SK-N-SH (cell line): ENCODE results near the gene KRTAP2-1. TPM values are rescaled to one million over a fixed set of nuclear protein-coding genes. Genes with fewer than 3 reads are reported as not detected.

Experiments used
- CTCF ChIA-PET: fragments of 300-600, 350-600 bp; formaldehyde crosslinking; extraction: SDS; loops from one replicate; lab custom pipeline; 2021; lab: Yijun Ruan, JAX
- POLR2A ChIA-PET: fragments of 350-600 bp; sonication (Branson Sonifier 250); formaldehyde crosslinking; extraction: SDS; loops from one replicate; lab custom pipeline; 2020; ENCODE audit warnings: antibody characterized with exemption, inconsistent platforms; lab: Yijun Ruan, JAX
- DNase-seq: peaks from one replicate; pipeline ENCODE4 v3.0.0; 2012
- H2AFZ ChIP-seq: fragments of 200-600 bp; sonication (generic); 2 replicates; pipeline ENCODE4 v1.8.1; 2016; ENCODE audit warnings: antibody characterized with exemption, mild to moderate bottlenecking, low read depth
- H3F3A ChIP-seq: fragments of 200-600 bp; sonication (generic); replicated peaks from 2 replicates; pipeline ENCODE3; 2016; ENCODE audit warnings: antibody characterized with exemption, mild to moderate bottlenecking; ENCODE audit not compliant: insufficient read depth
- H3K27ac ChIP-seq, 2 experiments: fragments of 200-500 bp in 1 of 2; fragments of 200-600 bp in 1 of 2; sonication (Bioruptor generic) in 1 of 2; sonication (generic), shearing (Covaris generic) in 1 of 2; 2 replicates each; pipeline versions ENCODE4 v1.5.1 to v1.6.1; 2014 to 2016; ENCODE audit warnings: low read depth in 2 of 2, inconsistent platforms in 1 of 2, low read length in 1 of 2, mild to moderate bottlenecking in 1 of 2, mixed read lengths in 1 of 2
- H3K27me3 ChIP-seq: fragments of 200-600 bp; sonication (generic), shearing (Covaris generic); 2 replicates; pipeline ENCODE4 v1.6.1; 2016; ENCODE audit warnings: mixed run types; ENCODE audit not compliant: insufficient read depth
- H3K36me3 ChIP-seq, 2 experiments: fragments of 200-500 bp in 1 of 2; fragments of 200-600 bp in 1 of 2; sonication (Bioruptor generic) in 1 of 2; sonication (generic) in 1 of 2; replicated peaks in 1 of 2; 2 replicates each; pipeline versions ENCODE3 to v1.5.1; 2014 to 2016; ENCODE audit warnings: low read length in 1 of 2, mild to moderate bottlenecking in 1 of 2; ENCODE audit not compliant: insufficient read depth in 2 of 2, control insufficient read depth in 1 of 2
- H3K4me1 ChIP-seq, 2 experiments: fragments of 200-500 bp in 1 of 2; fragments of 200-600 bp in 1 of 2; sonication (Bioruptor generic) in 1 of 2; sonication (generic), shearing (Covaris generic) in 1 of 2; 2 replicates each; pipeline versions ENCODE4 v1.5.1 to v1.6.1; 2014 to 2016; ENCODE audit warnings: low read depth in 1 of 2, low read length in 1 of 2, mixed run types in 1 of 2; ENCODE audit not compliant: insufficient read depth in 2 of 2, control insufficient read depth in 1 of 2
- H3K4me2 ChIP-seq: fragments of 200-600 bp; sonication (generic), shearing (Covaris generic); 2 replicates; pipeline ENCODE4 v1.6.1; 2017; ENCODE audit warnings: mixed run types
- H3K4me3 ChIP-seq, 2 experiments: fragments of 200-500 bp in 1 of 2; fragments of 200-600 bp in 1 of 2; sonication (Bioruptor generic) in 1 of 2; sonication (generic), shearing (Covaris generic) in 1 of 2; 2 replicates each; pipeline versions ENCODE4 v1.5.1 to v1.8.1; 2014 to 2016; ENCODE audit warnings: low read depth in 2 of 2, inconsistent platforms in 1 of 2, low read length in 1 of 2, mild to moderate bottlenecking in 1 of 2, mixed read lengths in 1 of 2, moderate library complexity in 1 of 2
- H3K79me2 ChIP-seq: fragments of 200-600 bp; sonication (generic); 2 replicates; pipeline ENCODE4 v1.8.1; 2017; ENCODE audit warnings: mild to moderate bottlenecking; ENCODE audit not compliant: insufficient read depth
- H3K9ac ChIP-seq: fragments of 200-600 bp; sonication (generic); 2 replicates; pipeline ENCODE4 v1.6.1; 2017; ENCODE audit warnings: mixed run types
- H3K9me2 ChIP-seq: fragments of 200-600 bp; sonication (generic); 2 replicates; pipeline ENCODE4 v1.6.1; 2017; ENCODE audit warnings: mixed run types
- H3K9me3 ChIP-seq: fragments of 200-600 bp; sonication (generic); 2 replicates; pipeline ENCODE4 v1.6.1; 2017; ENCODE audit warnings: mixed run types, mild to moderate bottlenecking, moderate library complexity
- H4K20me1 ChIP-seq: fragments of 200-600 bp; sonication (generic); 2 replicates; pipeline ENCODE4 v1.6.1; 2017; ENCODE audit warnings: mild to moderate bottlenecking, mixed run types; ENCODE audit not compliant: insufficient read depth
- FOSL2 ChIP-seq: IDR thresholded peaks from 2 replicates; pipeline ENCODE4 v1.4.0; 2012; ENCODE audit warnings: low read depth, mild to moderate bottlenecking, moderate library complexity, borderline replicate concordance
- FOXJ3 ChIP-seq: sonication (generic); formaldehyde crosslinking; IDR thresholded peaks from 2 replicates; pipeline ENCODE4 v1.5.1; 2020; ENCODE audit warnings: mild to moderate bottlenecking, missing genetic modification reagents
- GABPA ChIP-seq: IDR thresholded peaks from 2 replicates; pipeline ENCODE4 v1.4.0; 2012; ENCODE audit warnings: low read depth, mild to moderate bottlenecking
- IRF3 ChIP-seq: fragments of 150-350 bp; IDR thresholded peaks from 2 replicates; pipeline ENCODE4 v1.6.1; 2016; ENCODE audit warnings: mild to moderate bottlenecking, low read depth, low read length
- MAX ChIP-seq: IDR thresholded peaks from 2 replicates; pipeline ENCODE4 v1.4.0; 2012; ENCODE audit warnings: low read depth
- NRF1 ChIP-seq: IDR thresholded peaks from 2 replicates; pipeline ENCODE4 v1.6.1; 2012; ENCODE audit warnings: low read depth, mild to moderate bottlenecking, low read length
- PBX3 ChIP-seq: IDR thresholded peaks from 2 replicates; pipeline ENCODE4; 2012
- POLR2AphosphoS5 ChIP-seq: IDR thresholded peaks from 2 replicates; pipeline ENCODE4 v1.6.1; 2012; ENCODE audit warnings: low read depth, low read length
- RAD21 ChIP-seq: IDR thresholded peaks from 2 replicates; pipeline ENCODE4 v1.6.1; 2012; ENCODE audit warnings: mild to moderate bottlenecking, low read length
- REST ChIP-seq: IDR thresholded peaks from 2 replicates; pipeline ENCODE4 v1.6.1; 2012; ENCODE audit warnings: mild to moderate bottlenecking, low read depth, low read length, moderate library complexity
- SIN3A ChIP-seq: IDR thresholded peaks from 2 replicates; pipeline ENCODE4 v1.6.1; 2012; ENCODE audit warnings: low read depth, mild to moderate bottlenecking, low read length, moderate library complexity, borderline replicate concordance
- TCF12 ChIP-seq: IDR thresholded peaks from 2 replicates; pipeline ENCODE4 v1.4.0; 2012
- USF1 ChIP-seq: IDR thresholded peaks from 2 replicates; pipeline ENCODE4 v1.4.0; 2012; ENCODE audit warnings: low read depth, borderline replicate concordance
- WGBS: methylation state at CpG from one replicate; pipeline ENCODE4 v1.1.6; 2017; ENCODE audit warnings: low lambda C conversion rate; 5-methylcytosine and 5-hydroxymethylcytosine counted together
- polyA plus RNA-seq, 3 experiments: library from polyadenylated mRNA; depleted of rRNA; stranded (reverse); fragments of >200 nt; gene quantifications; 2 replicates each; pipeline ENCODE4 v1.2.3, GENCODE V29; 2012

KRTAP2-1 gene
- polyA plus RNA-seq, 1 of the 3 experiments (the other 2 are of a cell fraction) = not detected

GRCh38 chr17:41003926-41004325 is 43.2 kb downstream of the KRTAP2-1 start:
- no peaks in the 10 kb centered on the region for H4K20me1 ChIP-seq
- POLR2A ChIA-PET = no interaction called here
- H3K27ac ChIP-seq = no peak overlapping the region
- H3K4me3 ChIP-seq = no peak overlapping the region
- no peak overlapping the region for H3K9ac ChIP-seq
- no peaks in the 10 kb centered on the region for H3F3A ChIP-seq
- H3K9me3 ChIP-seq = no peaks in the 10 kb centered on the region
- no peaks in the 10 kb centered on the region for H3K36me3 ChIP-seq
- H2AFZ ChIP-seq = no peak overlapping the region
- H3K9me2 ChIP-seq = no peaks in the 10 kb centered on the region
- TF ChIP-seq SIN3A (no peak), FOXJ3 (no peak), FOSL2 (no peak), POLR2AphosphoS5 (no peak), USF1 (no peak), REST (no peak), GABPA (no peak), IRF3 (no peak), RAD21 (no peak), TCF12 (no peak), PBX3 (no peak), NRF1 (no peak), MAX (no peak)
- peaks cover 43% of the 10 kb centered on the region; the same call in 1 of the 2 replicates for H3K27me3 ChIP-seq
- no peaks in the 10 kb centered on the region for H3K79me2 ChIP-seq
- no peak for DNase-seq
- 11% methylated on average over 4 of the region's 4 CpGs for WGBS
- no peaks in the 10 kb centered on the region for H3K4me1 ChIP-seq
- CTCF ChIA-PET = interaction anchor here (1.0 kb wide), 1 partner anchor 319 kb away, joined by 3 read pairs; no protein-coding TSS in a partner anchor
- H3K4me2 ChIP-seq = no peak overlapping the region
